ENCODE results near the gene DIO2.

DNA sequence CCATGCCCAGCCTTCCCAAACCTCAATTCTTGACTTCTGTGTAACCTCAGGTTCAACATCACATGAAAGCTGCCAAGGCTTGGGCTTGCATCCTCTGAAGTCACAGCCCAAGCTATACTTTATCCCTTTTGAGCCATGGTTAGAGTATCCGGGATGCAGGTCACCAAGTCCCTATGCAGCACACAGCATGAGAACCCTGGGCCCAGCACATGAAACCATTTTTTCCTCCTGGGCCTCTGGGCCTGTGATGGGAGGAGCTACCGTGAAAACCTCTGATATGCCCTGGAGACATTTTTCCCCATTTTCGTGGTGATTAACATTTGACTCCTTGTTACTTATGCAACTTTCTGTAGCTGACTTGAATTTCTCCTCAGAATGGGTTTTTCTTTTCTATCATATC lies 25.8 kb upstream of the DIO2 start:
- TF ChIP-seq, protein P1, sequence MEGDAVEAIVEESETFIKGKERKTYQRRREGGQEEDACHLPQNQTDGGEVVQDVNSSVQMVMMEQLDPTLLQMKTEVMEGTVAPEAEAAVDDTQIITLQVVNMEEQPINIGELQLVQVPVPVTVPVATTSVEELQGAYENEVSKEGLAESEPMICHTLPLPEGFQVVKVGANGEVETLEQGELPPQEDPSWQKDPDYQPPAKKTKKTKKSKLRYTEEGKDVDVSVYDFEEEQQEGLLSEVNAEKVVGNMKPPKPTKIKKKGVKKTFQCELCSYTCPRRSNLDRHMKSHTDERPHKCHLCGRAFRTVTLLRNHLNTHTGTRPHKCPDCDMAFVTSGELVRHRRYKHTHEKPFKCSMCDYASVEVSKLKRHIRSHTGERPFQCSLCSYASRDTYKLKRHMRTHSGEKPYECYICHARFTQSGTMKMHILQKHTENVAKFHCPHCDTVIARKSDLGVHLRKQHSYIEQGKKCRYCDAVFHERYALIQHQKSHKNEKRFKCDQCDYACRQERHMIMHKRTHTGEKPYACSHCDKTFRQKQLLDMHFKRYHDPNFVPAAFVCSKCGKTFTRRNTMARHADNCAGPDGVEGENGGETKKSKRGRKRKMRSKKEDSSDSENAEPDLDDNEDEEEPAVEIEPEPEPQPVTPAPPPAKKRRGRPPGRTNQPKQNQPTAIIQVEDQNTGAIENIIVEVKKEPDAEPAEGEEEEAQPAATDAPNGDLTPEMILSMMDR (conservative IDR thresholded peaks at IDR 0.05), result no peak
- no peak for TF ChIP-seq ZFX (IDR thresholded peaks at IDR 0.05)

Data from C4-2B (cell line).